ENCODE measurements around the gene LRRC32. TPM values are rescaled to one million over a fixed set of nuclear protein-coding genes. Genes with fewer than 3 reads are reported as not detected.
A peak's percentile ranks its signal among the peaks of the same experiment; 100 is the strongest.

The LRRC32 gene
- total and polyA plus RNA-seq, 8 donors = 14.0 to 270 (median 23.9) TPM

GRCh38 chr11:76702336-76703128 is 32.0 kb upstream of the LRRC32 start:
- intact Hi-C loops (cut with DNase I; ENCODE audit: low total_unique reads) = no loop called here

GRCh38 chr11:76701294-76702040 is 30.9 kb upstream of the LRRC32 start:
- TF ChIP-seq POLR2A (IDR thresholded peaks at IDR 0.05) = no peak
- Histone ChIP-seq H3K36me3 (no peaks in the 10 kb centered on the region), H3K9me3 (no peaks in the 10 kb centered on the region), H3K4me3 (no peak overlapping the region), H3K27ac (no peak overlapping the region), H3K4me1 (no peaks in the 10 kb centered on the region), H3K27me3 (no peaks in the 10 kb centered on the region)
- no peak for DNase-seq
- WGBS, 5 donors = 77 to 91% (median 81%) methylated on average over 7 of the region's 7 CpGs
- intact Hi-C loops (cut with DNase I; ENCODE audit: low total_unique reads) = no loop called here

More at GRCh38 chr11:76702336-76703128, 32.0 kb upstream of the LRRC32 start:
- Histone ChIP-seq H3K4me1 (no peaks in the 10 kb centered on the region), H3K4me3 (no peak overlapping the region), H3K36me3 (no peaks in the 10 kb centered on the region), H3K27me3 (no peaks in the 10 kb centered on the region), H3K27ac (no peak overlapping the region), H3K9me3 (no peaks in the 10 kb centered on the region)
- TF ChIP-seq POLR2A (IDR thresholded peaks at IDR 0.05) = no peak
- no peak for TF ChIP-seq POLR2AphosphoS5 (IDR thresholded peaks at IDR 0.05)
- TF ChIP-seq CTCF (IDR thresholded peaks at IDR 0.05) = no peak
- no peak for TF ChIP-seq EP300 (IDR thresholded peaks at IDR 0.05)
- DNase-seq = no peak
- WGBS, 5 donors = 51 to 76% (median 63%) methylated on average over 3 of the region's 3 CpGs

GRCh38 chr11:76700177-76701100 is 29.9 kb upstream of the LRRC32 start:
- H3K4me3 ChIP-seq = no peak overlapping the region
- TF ChIP-seq CTCF (IDR thresholded peaks at IDR 0.05) (no peak), POLR2AphosphoS5 (IDR thresholded peaks at IDR 0.05) (no peak), POLR2A (IDR thresholded peaks at IDR 0.05) (no peak), EP300 (IDR thresholded peaks at IDR 0.05) (no peak)
- H3K9me3 ChIP-seq = no peaks in the 10 kb centered on the region
- H3K27me3 ChIP-seq = no peaks in the 10 kb centered on the region
- no peak overlapping the region for H3K27ac ChIP-seq
- DNase-seq = peak in 1 of 2 donors; percentile 69
- no peaks in the 10 kb centered on the region for H3K4me1 ChIP-seq
- no peaks in the 10 kb centered on the region for H3K36me3 ChIP-seq
- intact Hi-C loops (cut with DNase I; ENCODE audit: low total_unique reads) = no loop called here
- 60 to 69% (median 67%) methylated on average over 14 to 16 of the region's 16 CpGs for WGBS, 5 donors

- 75 to 89% (median 83%) methylated on average over 3 of the region's 3 CpGs for WGBS, 5 donors
- no peak for DNase-seq
- H3K27me3 ChIP-seq = no peaks in the 10 kb centered on the region
- no peaks in the 10 kb centered on the region for H3K9me3 ChIP-seq
- no peaks in the 10 kb centered on the region for H3K36me3 ChIP-seq
- intact Hi-C loops (cut with DNase I; ENCODE audit: low total_unique reads) = no loop called here
- H3K27ac ChIP-seq = no peak overlapping the region
- no peak for TF ChIP-seq POLR2A (IDR thresholded peaks at IDR 0.05)
- TF ChIP-seq EP300 (IDR thresholded peaks at IDR 0.05) = no peak
- TF ChIP-seq POLR2AphosphoS5 (IDR thresholded peaks at IDR 0.05) = no peak
- no peak for TF ChIP-seq CTCF (IDR thresholded peaks at IDR 0.05)
- no peaks in the 10 kb centered on the region for H3K4me1 ChIP-seq
- no peak overlapping the region for H3K4me3 ChIP-seq
These were observed 29.0 kb upstream of the LRRC32 start for GRCh38 chr11:76699451-76700091.

Measured in stomach (tissue), 9 donors.